ENCODE measurements around the gene GOSR2. TPM values are rescaled to one million over a fixed set of nuclear protein-coding genes. Genes with fewer than 3 reads are reported as not detected.

Gene GOSR2
- total and polyA plus RNA-seq, 2 of the 8 experiments (the other 6 are each of a cell fraction or from before 2014, with no cell fraction given) = 28.2 to 36.2 TPM

DNA sequence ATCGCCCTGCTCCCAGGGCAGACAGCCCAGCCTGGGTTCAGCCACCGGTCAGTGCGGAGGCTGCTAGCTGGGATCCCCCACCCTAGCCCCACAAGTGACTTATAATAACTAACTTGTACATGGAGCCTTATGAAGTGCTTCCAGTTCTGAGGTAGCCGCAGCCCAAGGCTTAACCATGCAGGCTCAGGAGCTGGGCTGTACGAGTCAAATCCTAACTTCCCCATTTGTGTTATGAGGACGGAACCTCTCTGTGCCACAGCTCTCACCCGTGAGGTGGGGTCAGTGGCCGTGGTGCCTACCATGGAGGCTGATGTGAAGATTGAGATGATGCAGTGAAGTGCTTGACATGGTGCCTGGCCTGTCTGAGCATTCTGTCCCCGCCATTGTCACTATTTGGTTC is 27.8 kb upstream of the GOSR2 start:
- Histone ChIP-seq H3K4me3 (ENCODE audit: extremely low read depth in 1 of 4, insufficient read depth in 2 of 4, low read depth in 3 of 4, low read length in 4 of 4) (no peak overlapping the region), H4K5ac (ENCODE audit: insufficient read length, low read depth, low read length) (no peak overlapping the region), H2BK5ac (ENCODE audit: low read depth, low read length) (0 out of 2 replicates have a peak overlapping the region, but pooled peaks have one; percentile 75), H3K9ac (replicated peaks in 1 of 4; ENCODE audit: extremely low read depth in 1 of 4, low read depth in 3 of 4, low read length in 3 of 4) (no peak overlapping the region; a peak in 1 of 7 replicates), H4K8ac (ENCODE audit: extremely low read depth, insufficient read depth, low read length) (no peak overlapping the region), H3K14ac (ENCODE audit: insufficient read length) (no peak overlapping the region), H3K79me2 (ENCODE audit: control insufficient read depth in 1 of 2, insufficient read depth in 2 of 2, low read length in 2 of 2) (no peaks in the 10 kb centered on the region), H3K23me2 (ENCODE audit: low read depth, low read length) (no peaks in the 10 kb centered on the region), H4K20me1 (replicated peaks in 1 of 2; ENCODE audit: control insufficient read depth in 1 of 2, insufficient read depth in 2 of 2, low read length in 2 of 2) (no peaks in the 10 kb centered on the region), H3K4ac (replicated peaks; ENCODE audit: insufficient read length, low read depth, low read length) (no peak overlapping the region), H3K4me2 (ENCODE audit: insufficient read depth in 1 of 2, low read depth in 2 of 2, low read length in 2 of 2) (no peak overlapping the region), H3K9me3 (ENCODE audit: insufficient read depth in 2 of 2, low read depth in 1 of 2, low read length in 1 of 2) (0 out of 4 replicates have a peak, but pooled peaks cover 0 to 4% of the 10 kb centered on the region in 2 experiments), H2BK12ac (ENCODE audit: low read depth, low read length) (peak overlapping the region; percentile 68; the same call in 1 of the 2 replicates), H3K56ac (replicated peaks; ENCODE audit: insufficient read length, low read depth, low read length) (no peak overlapping the region), H3K36me3 (ENCODE audit: control insufficient read depth in 2 of 4, insufficient read depth in 4 of 4, low read length in 3 of 4) (no peaks in the 10 kb centered on the region), H2AFZ (ENCODE audit: low read length) (no peak overlapping the region), H4K91ac (replicated peaks; ENCODE audit: insufficient read length, low read length) (no peak overlapping the region), H3K23ac (ENCODE audit: insufficient read length) (no peak overlapping the region), H2BK20ac (ENCODE audit: low read length) (no peak overlapping the region), H2BK120ac (replicated peaks; ENCODE audit: low read depth, low read length) (no peak overlapping the region), H3K79me1 (ENCODE audit: low read depth, low read length) (no peaks in the 10 kb centered on the region), H3K4me1 (replicated peaks in 1 of 4; ENCODE audit: control insufficient read depth in 3 of 4, insufficient read depth in 4 of 4, low read length in 3 of 4) (peaks cover 0 to 8% (median 0%) of the 10 kb centered on the region in 4 experiments; a peak in 3 of 7 replicates), H3K27me3 (replicated peaks in 1 of 4; ENCODE audit: control insufficient read depth in 3 of 4, extremely low read depth in 1 of 4, insufficient read depth in 3 of 4, low read length in 3 of 4) (no peaks in the 10 kb centered on the region), H3K18ac (ENCODE audit: extremely low read depth, low read length) (peak overlapping the region; percentile 60; the same call in 1 of the 2 replicates), H2BK15ac (ENCODE audit: low read length) (no peak overlapping the region; the same call in 1 of the 2 replicates), H3K27ac (ENCODE audit: low read depth, low read length) (no peak overlapping the region), H2AK5ac (ENCODE audit: low read depth, low read length) (no peak overlapping the region)
- WGBS, 2 experiments (ENCODE audit: extremely low coverage in 1 of 2, insufficient coverage in 1 of 2, insufficient read length in 1 of 2, insufficient replicate concordance in 2 of 2, low coverage in 1 of 2, low lambda C conversion rate in 2 of 2, missing lambda C conversion rate in 1 of 2) = 88% methylated on average over 9 of the region's 9 CpGs; no CpG with 5 or more reads in 1 of the 2 experiments
- ChIA-PET CTCF (ENCODE audit: partially characterized antibody) (interaction anchor here (1.0 to 4.3 kb wide), 7 partner anchors 10 to 83 kb away, joined by 3 to 29 read pairs (median 7); no protein-coding TSS in a partner anchor), POLR2A (ENCODE audit: partially characterized antibody) (no interaction called here)
- no peak for FAIRE-seq
- TF ChIP-seq SRF (IDR thresholded peaks at IDR 0.05; ENCODE audit: low read depth, low read length) (no peak), JUND (IDR thresholded peaks at IDR 0.05; ENCODE audit: low read length) (no peak), PHF8 (conservative IDR thresholded peaks at IDR 0.05; ENCODE audit: low read depth, low read length) (no peak), KDM4A (IDR thresholded peaks at IDR 0.05; ENCODE audit: low read depth, low read length, severe bottlenecking) (no peak), ASH2L (IDR thresholded peaks at IDR 0.05; ENCODE audit: low read length) (no peak), EP300 (IDR thresholded peaks at IDR 0.05; ENCODE audit: borderline replicate concordance in 1 of 2, low read depth in 2 of 2, low read length in 2 of 2) (no peak), POU5F1 (IDR thresholded peaks at IDR 0.05; ENCODE audit: low read depth, low read length) (no peak), HDAC2 (IDR thresholded peaks at IDR 0.05; ENCODE audit: borderline replicate concordance in 1 of 2, low read depth in 2 of 2, low read length in 2 of 2) (no peak), POLR2AphosphoS5 (IDR thresholded peaks at IDR 0.05; ENCODE audit: low read depth, low read length) (no peak)
- no peak for DNase-seq (ENCODE audit: low read depth in 1 of 2, low spot score in 2 of 2)
